Liver (tissue), 9 donors: ENCODE data around the gene BRF1. TPM values are rescaled to one million over a fixed set of nuclear protein-coding genes. Genes with fewer than 3 reads are reported as not detected.

Experiments
- DNase-seq: peaks from one replicate; pipeline ENCODE4 v3.0.0-alpha.2; 2017; ENCODE audit warnings: low spot score
- H3K27ac ChIP-seq, 2 donors: one replicate each; pipeline ENCODE4 v1.7.0; 2013; ENCODE audit warnings: inconsistent platforms in 2 of 2, low read length in 2 of 2, control low read depth in 1 of 2, low read depth in 1 of 2, mild to moderate bottlenecking in 1 of 2
- H3K27me3 ChIP-seq, 4 donors: one replicate each; pipeline versions ENCODE4 v1.6.1 to v1.7.0; 2013; ENCODE audit warnings: low read length in 3 of 4, inconsistent platforms in 1 of 4, mild to moderate bottlenecking in 1 of 4, moderate library complexity in 1 of 4; ENCODE audit not compliant: control insufficient read depth in 4 of 4, insufficient read depth in 4 of 4
- H3K36me3 ChIP-seq, 4 donors: one replicate each; pipeline versions ENCODE4 v1.6.1 to v1.7.0; 2013; ENCODE audit warnings: low read length in 3 of 4, mild to moderate bottlenecking in 3 of 4, low read depth in 1 of 4, moderate library complexity in 1 of 4; ENCODE audit not compliant: control insufficient read depth in 4 of 4, insufficient read depth in 3 of 4
- H3K4me1 ChIP-seq, 4 donors: one replicate each; pipeline versions ENCODE4 v1.6.1 to v1.7.0; 2013; ENCODE audit warnings: low read length in 3 of 4, mild to moderate bottlenecking in 3 of 4, moderate library complexity in 1 of 4; ENCODE audit not compliant: control insufficient read depth in 4 of 4, insufficient read depth in 4 of 4
- H3K4me3 ChIP-seq, 3 donors: one replicate each; pipeline versions ENCODE4 v1.6.1 to v1.7.0; 2013; ENCODE audit warnings: low read length in 3 of 3, control low read depth in 1 of 3, low read depth in 1 of 3, mild to moderate bottlenecking in 1 of 3
- H3K9ac ChIP-seq, 2 donors: one replicate each; pipeline ENCODE4 v1.7.0; 2013; ENCODE audit warnings: low read length in 2 of 2, mild to moderate bottlenecking in 2 of 2, moderate library complexity in 2 of 2, control low read depth in 1 of 2, low read depth in 1 of 2
- H3K9me3 ChIP-seq, 4 donors: one replicate each; pipeline versions ENCODE4 v1.6.1 to v1.7.0; 2013; ENCODE audit warnings: low read length in 3 of 4; ENCODE audit not compliant: control insufficient read depth in 4 of 4
- FOXA1 ChIP-seq: IDR thresholded peaks from 2 replicates; pipeline ENCODE4 v1.6.1; 2016; ENCODE audit warnings: antibody characterized with exemption
- FOXA2 ChIP-seq: IDR thresholded peaks from 2 replicates; pipeline ENCODE4 v1.6.1; 2016; ENCODE audit warnings: antibody characterized with exemption
- GABPA ChIP-seq, 2 donors: IDR thresholded peaks in 1 of 2; conservative IDR thresholded peaks in 1 of 2; 2 replicates each; pipeline ENCODE4 v1.6.1; 2016; ENCODE audit warnings: antibody characterized with exemption in 2 of 2, mild to moderate bottlenecking in 1 of 2, moderate library complexity in 1 of 2
- HNF4G ChIP-seq: IDR thresholded peaks from 2 replicates; pipeline ENCODE4 v1.6.1; 2016; ENCODE audit warnings: antibody characterized with exemption
- JUND ChIP-seq, 2 donors: IDR thresholded peaks; 2 replicates each; pipeline ENCODE4 v1.6.1; 2016; ENCODE audit warnings: antibody characterized with exemption in 2 of 2
- NR2F2 ChIP-seq: IDR thresholded peaks from 2 replicates; pipeline ENCODE4 v1.6.1; 2016; ENCODE audit warnings: antibody characterized with exemption
- RAD21 ChIP-seq, 2 donors: IDR thresholded peaks; 2 replicates each; pipeline ENCODE4 v1.6.1; 2016; ENCODE audit warnings: antibody characterized with exemption in 2 of 2, mild to moderate bottlenecking in 2 of 2
- REST ChIP-seq: IDR thresholded peaks from 2 replicates; pipeline ENCODE4 v1.6.1; 2016; ENCODE audit warnings: antibody characterized with exemption, mild to moderate bottlenecking
- RXRA ChIP-seq, 2 donors: IDR thresholded peaks; 2 replicates each; pipeline ENCODE4 v1.6.1; 2017 to 2018; ENCODE audit warnings: antibody characterized with exemption in 2 of 2, mild to moderate bottlenecking in 1 of 2
- SP1 ChIP-seq: IDR thresholded peaks from 2 replicates; pipeline ENCODE4 v1.6.1; 2018; ENCODE audit warnings: antibody characterized with exemption, mild to moderate bottlenecking
- TAF1 ChIP-seq: conservative IDR thresholded peaks from 2 replicates; pipeline ENCODE4 v1.6.1; 2016; ENCODE audit warnings: antibody characterized with exemption, mild to moderate bottlenecking
- YY1 ChIP-seq: IDR thresholded peaks from 2 replicates; pipeline ENCODE4 v1.6.1; 2016; ENCODE audit warnings: antibody characterized with exemption, mild to moderate bottlenecking
- WGBS: extraction: QIAGEN DNeasy Blood & Tissue Kit; methylation state at CpG from one replicate; pipeline ENCODE4 v1.1.7; 2013; 5-methylcytosine and 5-hydroxymethylcytosine counted together
- polyA plus RNA-seq, 2 donors: library from polyadenylated mRNA; stranded (reverse) in 1 of 2; unstranded in 1 of 2; fragments of 200-250 nt in 1 of 2; fragments of >200 nt in 1 of 2; fragmentation: Nextera tagmentation in 1 of 2; extraction: Ambion mirVana in 1 of 2; gene quantifications; one replicate each; pipeline versions ENCODE4 v1.2.1 to v1.2.3, GENCODE V29; 2013 to 2015
- total RNA-seq, 2 donors: library from RNA; depleted of rRNA; stranded (reverse); fragments of >200 nt; gene quantifications; one replicate each; pipeline ENCODE4 v1.2.3, GENCODE V29; 2014
- TF ChIP-seq, protein P1 (sequence below): IDR thresholded peaks from 2 replicates; pipeline ENCODE4 v1.6.1; 2016; ENCODE audit warnings: antibody characterized with exemption
- TF ChIP-seq, protein P2 (sequence below): IDR thresholded peaks from 2 replicates; pipeline ENCODE4 v1.6.1; 2016; ENCODE audit warnings: antibody characterized with exemption
- TF ChIP-seq, protein P3 (sequence below): IDR thresholded peaks from 2 replicates; pipeline ENCODE4 v1.6.1; 2016; ENCODE audit warnings: antibody characterized with exemption
- TF ChIP-seq, protein P4 (sequence below): fragments of 150-350 bp; IDR thresholded peaks from 2 replicates; pipeline ENCODE4 v1.5.1; 2017; ENCODE audit warnings: improper control_type of control experiment, low read depth, low read length; ENCODE audit not compliant: missing input control
- donor health status: healthy.
- donor health status: healthy.
- donor health status: healthy.
- donor health status: healthy.
- donor health status: healthy.

The BRF1 gene
- total and polyA plus RNA-seq, 4 donors, result 4.6 to 24.1 (median 10.6) TPM

DNA sequence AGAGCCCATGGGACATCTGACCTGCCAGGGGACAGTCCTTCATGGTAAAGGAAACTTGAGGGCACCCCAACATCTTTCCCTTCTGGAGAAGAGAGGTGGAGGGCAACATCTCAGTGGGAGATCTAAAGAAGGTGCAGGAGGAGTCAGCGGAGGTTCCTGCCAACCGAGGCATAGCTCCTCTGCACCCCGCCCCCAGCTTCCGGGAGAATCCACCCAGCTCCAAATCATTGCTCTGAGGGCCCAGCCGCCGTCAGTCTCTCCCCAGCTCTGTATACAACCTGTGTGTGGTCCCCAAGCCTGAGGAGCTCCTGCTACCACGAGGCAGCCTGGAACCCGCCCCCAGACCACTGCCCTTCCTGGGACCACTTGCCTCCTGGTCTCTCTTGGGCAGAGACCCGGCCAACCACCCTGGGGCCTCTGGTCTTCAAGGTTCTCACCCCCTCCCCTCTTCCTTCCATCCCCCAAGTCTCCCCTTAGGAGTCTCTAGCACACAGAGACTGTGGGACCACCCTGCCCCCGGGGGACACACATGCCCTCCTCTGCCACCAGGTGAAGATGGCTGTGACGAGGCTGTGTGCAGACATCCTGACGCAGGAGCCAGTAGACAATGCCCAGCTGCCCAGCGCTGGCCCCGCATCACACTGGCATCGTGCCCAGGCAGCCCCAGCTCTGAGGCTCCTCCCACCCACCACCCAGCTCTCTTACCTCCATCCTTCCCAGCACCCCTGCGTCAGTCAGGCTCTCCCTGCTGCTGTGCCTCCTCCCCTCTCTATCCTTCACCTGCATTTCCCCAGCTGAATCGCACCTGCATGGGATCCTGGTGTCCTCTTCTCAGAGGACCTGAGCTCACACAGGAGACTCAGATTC lies 106.7 kb downstream of the BRF1 start:
- no peak for TF ChIP-seq FOXA2
- no peak for TF ChIP-seq FOXA1
- TF ChIP-seq RXRA (IDR thresholded peaks at IDR 0.05), result no peak
- no peak for TF ChIP-seq REST
- no peak for TF ChIP-seq HNF4G
- TF ChIP-seq TAF1, result no peak
- no peak for TF ChIP-seq NR2F2
- no peak for TF ChIP-seq RAD21 (IDR thresholded peaks at IDR 0.05)
- Histone ChIP-seq H3K9ac (no peak overlapping the region), H3K27me3 (peaks cover 0 to 12% (median 0%) of the 10 kb centered on the region in 4 donors), H3K36me3 (no peaks in the 10 kb centered on the region), H3K27ac (no peak overlapping the region), H3K4me3 (no peak overlapping the region), H3K9me3 (no peaks in the 10 kb centered on the region), H3K4me1 (peaks cover 0 to 5% (median 3%) of the 10 kb centered on the region in 4 donors)
- WGBS, result 52% methylated on average over 17 of the region's 17 CpGs
- no peak for DNase-seq

GRCh38 chr14:105192866-105193731 lies 107.7 kb downstream of the BRF1 start:
- Histone ChIP-seq H3K36me3 (no peaks in the 10 kb centered on the region), H3K9me3 (peaks cover 0 to 3% (median 0%) of the 10 kb centered on the region in 4 donors), H3K27ac (no peak overlapping the region), H3K4me1 (peaks cover 0 to 2% (median under 1%) of the 10 kb centered on the region in 4 donors), H3K27me3 (peaks cover 0 to 9% (median 0%) of the 10 kb centered on the region in 4 donors), H3K9ac (no peak overlapping the region), H3K4me3 (no peak overlapping the region)
- WGBS, result 44% methylated on average over 29 of the region's 29 CpGs
- no peak for TF ChIP-seq FOXA2
- TF ChIP-seq GABPA (IDR thresholded peaks at IDR 0.05 in 1 of 2, conservative IDR thresholded peaks at IDR 0.05 in 1 of 2), result no peak
- no peak for TF ChIP-seq RAD21 (IDR thresholded peaks at IDR 0.05)
- TF ChIP-seq RXRA (IDR thresholded peaks at IDR 0.05), result no peak
- no peak for TF ChIP-seq NR2F2
- no peak for TF ChIP-seq SP1
- no peak for TF ChIP-seq TAF1
- TF ChIP-seq, protein P1, sequence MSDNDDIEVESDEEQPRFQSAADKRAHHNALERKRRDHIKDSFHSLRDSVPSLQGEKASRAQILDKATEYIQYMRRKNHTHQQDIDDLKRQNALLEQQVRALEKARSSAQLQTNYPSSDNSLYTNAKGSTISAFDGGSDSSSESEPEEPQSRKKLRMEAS, result no peak
- TF ChIP-seq, protein P2, sequence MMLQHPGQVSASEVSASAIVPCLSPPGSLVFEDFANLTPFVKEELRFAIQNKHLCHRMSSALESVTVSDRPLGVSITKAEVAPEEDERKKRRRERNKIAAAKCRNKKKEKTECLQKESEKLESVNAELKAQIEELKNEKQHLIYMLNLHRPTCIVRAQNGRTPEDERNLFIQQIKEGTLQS, result no peak
- TF ChIP-seq YY1, result no peak
- TF ChIP-seq, protein P3, sequence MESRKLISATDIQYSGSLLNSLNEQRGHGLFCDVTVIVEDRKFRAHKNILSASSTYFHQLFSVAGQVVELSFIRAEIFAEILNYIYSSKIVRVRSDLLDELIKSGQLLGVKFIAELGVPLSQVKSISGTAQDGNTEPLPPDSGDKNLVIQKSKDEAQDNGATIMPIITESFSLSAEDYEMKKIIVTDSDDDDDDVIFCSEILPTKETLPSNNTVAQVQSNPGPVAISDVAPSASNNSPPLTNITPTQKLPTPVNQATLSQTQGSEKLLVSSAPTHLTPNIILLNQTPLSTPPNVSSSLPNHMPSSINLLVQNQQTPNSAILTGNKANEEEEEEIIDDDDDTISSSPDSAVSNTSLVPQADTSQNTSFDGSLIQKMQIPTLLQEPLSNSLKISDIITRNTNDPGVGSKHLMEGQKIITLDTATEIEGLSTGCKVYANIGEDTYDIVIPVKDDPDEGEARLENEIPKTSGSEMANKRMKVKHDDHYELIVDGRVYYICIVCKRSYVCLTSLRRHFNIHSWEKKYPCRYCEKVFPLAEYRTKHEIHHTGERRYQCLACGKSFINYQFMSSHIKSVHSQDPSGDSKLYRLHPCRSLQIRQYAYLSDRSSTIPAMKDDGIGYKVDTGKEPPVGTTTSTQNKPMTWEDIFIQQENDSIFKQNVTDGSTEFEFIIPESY, result no peak
- TF ChIP-seq JUND (IDR thresholded peaks at IDR 0.05), result no peak
- TF ChIP-seq, protein P4, sequence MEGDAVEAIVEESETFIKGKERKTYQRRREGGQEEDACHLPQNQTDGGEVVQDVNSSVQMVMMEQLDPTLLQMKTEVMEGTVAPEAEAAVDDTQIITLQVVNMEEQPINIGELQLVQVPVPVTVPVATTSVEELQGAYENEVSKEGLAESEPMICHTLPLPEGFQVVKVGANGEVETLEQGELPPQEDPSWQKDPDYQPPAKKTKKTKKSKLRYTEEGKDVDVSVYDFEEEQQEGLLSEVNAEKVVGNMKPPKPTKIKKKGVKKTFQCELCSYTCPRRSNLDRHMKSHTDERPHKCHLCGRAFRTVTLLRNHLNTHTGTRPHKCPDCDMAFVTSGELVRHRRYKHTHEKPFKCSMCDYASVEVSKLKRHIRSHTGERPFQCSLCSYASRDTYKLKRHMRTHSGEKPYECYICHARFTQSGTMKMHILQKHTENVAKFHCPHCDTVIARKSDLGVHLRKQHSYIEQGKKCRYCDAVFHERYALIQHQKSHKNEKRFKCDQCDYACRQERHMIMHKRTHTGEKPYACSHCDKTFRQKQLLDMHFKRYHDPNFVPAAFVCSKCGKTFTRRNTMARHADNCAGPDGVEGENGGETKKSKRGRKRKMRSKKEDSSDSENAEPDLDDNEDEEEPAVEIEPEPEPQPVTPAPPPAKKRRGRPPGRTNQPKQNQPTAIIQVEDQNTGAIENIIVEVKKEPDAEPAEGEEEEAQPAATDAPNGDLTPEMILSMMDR, result no peak
- TF ChIP-seq FOXA1, result no peak
- TF ChIP-seq REST, result no peak
- DNase-seq, result no peak
